ENCODE results near the gene ARL8B. TPM values are rescaled to one million over a fixed set of nuclear protein-coding genes. Genes with fewer than 3 reads are reported as not detected.

ARL8B gene
- total and polyA plus RNA-seq, 2 donors (not counting 1 experiment from before 2014, with no cell fraction given) = 74.8 to 98.4 TPM

DNA sequence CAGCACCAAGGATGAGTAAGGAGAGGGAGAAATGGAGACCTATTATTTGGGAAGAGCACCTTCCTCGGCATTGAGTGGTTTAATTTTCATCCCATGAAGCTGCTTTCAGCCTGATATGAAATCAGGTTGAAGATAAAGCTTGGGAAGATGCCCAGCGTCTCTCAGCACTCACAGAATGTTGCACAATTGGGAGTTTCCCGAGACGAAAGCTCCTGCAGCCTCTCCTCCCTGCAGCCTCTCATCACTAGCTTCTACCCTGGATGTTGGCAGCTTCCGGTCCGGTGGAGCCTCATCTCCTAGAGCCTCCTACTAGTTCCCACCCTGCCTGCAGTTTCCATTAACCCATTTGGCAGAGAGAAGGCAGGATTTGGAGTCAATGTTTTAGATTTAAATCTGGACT, 105.7 kb downstream of the ARL8B start:
- DNase-seq (ENCODE audit: low read depth in 2 of 2) = no peak
- no peaks in the 10 kb centered on the region for H3K79me2 ChIP-seq (ENCODE audit: control insufficient read depth, insufficient read depth, low read length)
- no peak overlapping the region for H3K4me2 ChIP-seq (ENCODE audit: extremely low read depth, insufficient read depth, low read length)
- H3K27ac ChIP-seq (ENCODE audit: insufficient read depth, low read length) = no peak overlapping the region
- no peaks in the 10 kb centered on the region for H3K9me3 ChIP-seq (ENCODE audit: control insufficient read depth, insufficient read depth, low read depth, low read length)
- no peaks in the 10 kb centered on the region for H3K36me3 ChIP-seq (ENCODE audit: control insufficient read depth, insufficient read depth, low read length)
- TF ChIP-seq, protein P1, sequence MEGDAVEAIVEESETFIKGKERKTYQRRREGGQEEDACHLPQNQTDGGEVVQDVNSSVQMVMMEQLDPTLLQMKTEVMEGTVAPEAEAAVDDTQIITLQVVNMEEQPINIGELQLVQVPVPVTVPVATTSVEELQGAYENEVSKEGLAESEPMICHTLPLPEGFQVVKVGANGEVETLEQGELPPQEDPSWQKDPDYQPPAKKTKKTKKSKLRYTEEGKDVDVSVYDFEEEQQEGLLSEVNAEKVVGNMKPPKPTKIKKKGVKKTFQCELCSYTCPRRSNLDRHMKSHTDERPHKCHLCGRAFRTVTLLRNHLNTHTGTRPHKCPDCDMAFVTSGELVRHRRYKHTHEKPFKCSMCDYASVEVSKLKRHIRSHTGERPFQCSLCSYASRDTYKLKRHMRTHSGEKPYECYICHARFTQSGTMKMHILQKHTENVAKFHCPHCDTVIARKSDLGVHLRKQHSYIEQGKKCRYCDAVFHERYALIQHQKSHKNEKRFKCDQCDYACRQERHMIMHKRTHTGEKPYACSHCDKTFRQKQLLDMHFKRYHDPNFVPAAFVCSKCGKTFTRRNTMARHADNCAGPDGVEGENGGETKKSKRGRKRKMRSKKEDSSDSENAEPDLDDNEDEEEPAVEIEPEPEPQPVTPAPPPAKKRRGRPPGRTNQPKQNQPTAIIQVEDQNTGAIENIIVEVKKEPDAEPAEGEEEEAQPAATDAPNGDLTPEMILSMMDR (conservative IDR thresholded peaks at IDR 0.05 in 1 of 2, IDR thresholded peaks at IDR 0.05 in 1 of 2; ENCODE audit: low read depth in 1 of 2, low read length in 2 of 2) = no peak
- no peak for TF ChIP-seq EZH2 (IDR thresholded peaks at IDR 0.05; ENCODE audit: low read length, missing control alignments)
- H3K9ac ChIP-seq (ENCODE audit: insufficient read depth, low read length) = no peak overlapping the region
- no peaks in the 10 kb centered on the region for H3K4me1 ChIP-seq (ENCODE audit: control insufficient read depth, extremely low read depth, insufficient read depth, low read length)
- H3K27me3 ChIP-seq (ENCODE audit: control insufficient read depth, insufficient read depth, low read length) = no peaks in the 10 kb centered on the region
- H2AFZ ChIP-seq (ENCODE audit: low read length) = no peak overlapping the region
- no peaks in the 10 kb centered on the region for H4K20me1 ChIP-seq (ENCODE audit: control insufficient read depth, extremely low read depth, insufficient read depth, low read length)
- H3K4me3 ChIP-seq (replicated peaks in 1 of 4; ENCODE audit: control extremely low read depth in 1 of 4, insufficient read depth in 1 of 4, low read depth in 3 of 4, low read length in 4 of 4) = no peak overlapping the region

DNA sequence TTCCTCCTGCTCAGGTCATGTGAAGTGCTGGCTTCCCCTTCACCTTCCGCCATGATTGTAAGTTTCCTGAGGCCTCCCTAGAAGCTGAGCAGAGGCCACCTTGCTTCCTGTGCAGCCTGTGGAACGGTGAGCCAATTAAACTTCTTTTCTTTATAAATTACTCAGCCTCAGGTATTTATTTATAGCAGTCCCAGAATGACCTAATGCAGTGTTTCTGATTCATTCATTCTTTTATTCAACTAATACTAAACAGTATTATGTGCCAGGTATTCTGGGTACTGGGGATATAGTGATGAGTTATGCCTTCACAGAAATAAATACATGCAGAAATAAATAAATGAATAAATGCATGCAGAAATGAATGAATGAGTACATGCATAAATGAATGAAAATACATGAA, 107.3 kb downstream of the ARL8B start:
- H3K79me2 ChIP-seq (ENCODE audit: control insufficient read depth, insufficient read depth, low read length) = no peaks in the 10 kb centered on the region
- H4K20me1 ChIP-seq (ENCODE audit: control insufficient read depth, extremely low read depth, insufficient read depth, low read length) = no peaks in the 10 kb centered on the region
- H3K4me3 ChIP-seq (replicated peaks in 1 of 4; ENCODE audit: control extremely low read depth in 1 of 4, insufficient read depth in 1 of 4, low read depth in 3 of 4, low read length in 4 of 4) = no peak overlapping the region
- no peaks in the 10 kb centered on the region for H3K27me3 ChIP-seq (ENCODE audit: control insufficient read depth, insufficient read depth, low read length)
- H3K9ac ChIP-seq (ENCODE audit: insufficient read depth, low read length) = no peak overlapping the region
- no peak overlapping the region for H3K27ac ChIP-seq (ENCODE audit: insufficient read depth, low read length)
- no peak for TF ChIP-seq EZH2 (IDR thresholded peaks at IDR 0.05; ENCODE audit: low read length, missing control alignments)
- TF ChIP-seq, protein P1 (conservative IDR thresholded peaks at IDR 0.05 in 1 of 2, IDR thresholded peaks at IDR 0.05 in 1 of 2; ENCODE audit: low read depth in 1 of 2, low read length in 2 of 2) = no peak
- H3K4me1 ChIP-seq (ENCODE audit: control insufficient read depth, extremely low read depth, insufficient read depth, low read length) = no peaks in the 10 kb centered on the region
- no peak overlapping the region for H2AFZ ChIP-seq (ENCODE audit: low read length)
- DNase-seq (ENCODE audit: low read depth in 2 of 2) = no peak
- H3K4me2 ChIP-seq (ENCODE audit: extremely low read depth, insufficient read depth, low read length) = no peak overlapping the region
- no peaks in the 10 kb centered on the region for H3K36me3 ChIP-seq (ENCODE audit: control insufficient read depth, insufficient read depth, low read length)
- no peaks in the 10 kb centered on the region for H3K9me3 ChIP-seq (ENCODE audit: control insufficient read depth, insufficient read depth, low read depth, low read length)

Other genes starting within 250 kb of the ARL8B start
- gene BHLHE40, start 142.9 kb upstream of the ARL8B start, total RNA-seq = 12.8 and 16.7 TPM in 2 replicates
- 20.8 and 28.4 TPM in 2 replicates for gene BHLHE40, start 142.9 kb upstream of the ARL8B start, polyA plus RNA-seq
- 20.8 and 23.6 TPM in 2 replicates for gene EDEM1, start 65.4 kb downstream of the ARL8B start, total RNA-seq
- gene EDEM1, start 65.4 kb downstream of the ARL8B start, polyA plus RNA-seq = 41.9 and 42.4 TPM in 2 replicates

Measured in fibroblast of lung (primary cell).